Fibroblast of skin of right quadriceps (primary cell): Measurements from ENCODE around the gene SLC26A2.
"Not testable (repeated sequence)": the region's sequence is repeated elsewhere in the genome, so short reads cannot be mapped to it uniquely, and the experiment has no call there.

ENCODE experiments used
- DNase-seq: peaks from one replicate; pipeline ENCODE4 v3.0.0-alpha.2; 2013

The SLC26A2 gene

DNA sequence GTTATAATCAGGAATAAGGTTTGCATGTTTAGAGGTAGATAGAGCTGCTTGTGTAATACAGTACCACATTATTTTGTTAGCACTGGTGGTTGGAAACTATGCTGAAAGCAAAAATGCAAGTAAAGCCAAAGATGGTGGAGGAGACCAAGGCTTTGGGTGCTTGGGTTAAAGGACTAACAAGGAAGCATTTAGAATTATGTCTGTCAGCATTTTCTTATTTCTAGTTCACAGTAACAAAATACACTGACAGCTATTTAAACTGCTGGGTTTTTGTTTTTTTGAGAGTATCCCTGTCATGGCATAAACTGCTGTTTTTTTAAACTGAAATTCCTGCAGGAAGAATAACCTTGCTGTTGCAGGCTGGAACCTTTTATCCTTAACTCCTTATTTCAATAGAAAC lies 46.5 kb downstream of the SLC26A2 start:
- no peak for DNase-seq

DNA sequence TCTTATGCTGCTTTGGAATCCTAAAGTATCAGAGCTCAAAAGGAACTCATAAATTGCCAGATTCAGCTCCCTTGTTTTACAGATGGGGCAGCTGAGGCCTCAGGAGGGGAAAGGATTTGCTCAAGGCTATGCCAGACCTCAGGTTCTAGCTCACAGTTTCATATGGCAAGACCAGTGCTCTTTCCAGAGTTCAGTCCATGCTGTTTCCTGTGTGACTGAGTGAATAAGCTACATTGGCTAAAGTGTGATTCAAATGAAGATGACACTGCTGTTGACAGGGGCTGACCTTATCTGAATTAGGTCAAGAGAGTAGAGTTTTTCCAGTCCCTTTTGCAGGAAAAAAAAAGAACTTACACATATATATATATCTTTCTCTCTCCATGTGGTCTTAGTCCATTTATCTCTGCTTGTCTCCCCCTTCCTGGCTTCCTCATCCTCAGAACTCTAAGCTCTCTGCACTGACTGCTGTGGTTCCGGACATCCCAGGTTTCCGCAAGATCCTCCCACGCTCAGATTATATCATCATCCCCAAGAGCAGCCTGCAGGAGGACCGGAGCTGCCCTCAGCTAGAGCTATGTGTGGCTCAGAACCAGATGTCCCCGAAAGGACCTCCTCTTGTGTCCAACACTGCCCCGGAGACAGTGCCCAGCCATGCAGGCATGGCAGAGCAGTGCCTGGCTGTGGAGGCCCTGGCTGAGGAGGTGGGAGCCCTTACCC lies 49.3 kb downstream of the SLC26A2 start:
- DNase-seq = no peak

DNA sequence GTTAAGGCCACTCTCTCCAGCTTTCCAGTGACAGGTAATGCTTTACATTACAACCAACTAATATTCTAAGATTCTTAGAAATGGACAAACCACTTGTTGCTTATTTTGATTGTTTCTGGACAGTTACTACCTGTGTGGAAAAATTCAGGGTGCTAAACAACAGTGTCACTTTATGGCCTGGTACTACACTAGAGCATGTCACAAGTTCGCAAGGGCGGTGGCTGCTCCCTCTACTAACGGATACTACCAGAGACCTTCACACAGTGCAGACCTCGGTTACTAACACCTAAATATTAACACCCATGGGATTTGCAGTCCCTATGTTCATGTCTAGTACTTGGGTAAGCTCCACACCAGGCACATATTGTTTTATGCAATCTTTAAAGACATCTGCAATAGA lies 53.4 kb downstream of the SLC26A2 start:
- DNase-seq = no peak

DNA sequence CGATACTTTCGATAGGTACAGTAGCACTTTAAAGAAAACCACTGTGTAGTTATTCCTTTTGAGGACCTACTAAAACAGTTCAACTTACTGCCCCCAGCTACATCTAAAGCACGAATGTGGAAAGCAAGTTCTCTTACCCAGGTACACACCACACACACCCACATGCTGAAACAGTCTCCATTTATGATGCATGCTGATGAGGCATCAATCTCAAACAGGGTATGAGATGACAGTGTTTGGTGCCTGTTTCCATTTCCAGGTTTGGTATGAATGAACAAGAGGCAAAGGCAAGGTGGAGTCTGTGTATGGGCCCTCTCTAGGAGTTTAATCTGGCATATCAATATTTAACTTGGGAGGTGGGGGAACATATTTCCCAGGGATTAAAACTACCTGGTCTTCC lies 53.9 kb downstream of the SLC26A2 start:
- DNase-seq = no peak

GRCh38 chr5:150015415-150015814 lies 54.9 kb downstream of the SLC26A2 start:
- no peak for DNase-seq

DNA sequence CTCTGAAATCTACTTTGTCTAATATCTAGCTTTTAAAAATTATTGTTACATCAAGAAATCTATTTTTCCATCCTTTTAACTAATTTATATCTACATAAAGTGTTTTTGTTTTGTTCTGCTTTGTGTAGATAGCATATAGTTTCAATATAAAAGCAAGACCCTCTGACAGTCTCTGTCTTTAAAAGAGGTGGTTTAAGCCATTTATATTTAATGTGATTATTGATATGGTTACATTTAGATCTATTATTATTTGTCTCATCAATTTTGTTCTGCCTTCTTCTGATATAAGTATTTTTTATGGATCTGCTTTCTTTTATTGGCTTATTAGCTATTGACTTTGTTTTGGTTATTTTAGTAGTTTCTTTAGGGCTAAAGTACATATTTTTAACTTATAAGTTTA lies 56.0 kb downstream of the SLC26A2 start:
- DNase-seq = no peak

DNA sequence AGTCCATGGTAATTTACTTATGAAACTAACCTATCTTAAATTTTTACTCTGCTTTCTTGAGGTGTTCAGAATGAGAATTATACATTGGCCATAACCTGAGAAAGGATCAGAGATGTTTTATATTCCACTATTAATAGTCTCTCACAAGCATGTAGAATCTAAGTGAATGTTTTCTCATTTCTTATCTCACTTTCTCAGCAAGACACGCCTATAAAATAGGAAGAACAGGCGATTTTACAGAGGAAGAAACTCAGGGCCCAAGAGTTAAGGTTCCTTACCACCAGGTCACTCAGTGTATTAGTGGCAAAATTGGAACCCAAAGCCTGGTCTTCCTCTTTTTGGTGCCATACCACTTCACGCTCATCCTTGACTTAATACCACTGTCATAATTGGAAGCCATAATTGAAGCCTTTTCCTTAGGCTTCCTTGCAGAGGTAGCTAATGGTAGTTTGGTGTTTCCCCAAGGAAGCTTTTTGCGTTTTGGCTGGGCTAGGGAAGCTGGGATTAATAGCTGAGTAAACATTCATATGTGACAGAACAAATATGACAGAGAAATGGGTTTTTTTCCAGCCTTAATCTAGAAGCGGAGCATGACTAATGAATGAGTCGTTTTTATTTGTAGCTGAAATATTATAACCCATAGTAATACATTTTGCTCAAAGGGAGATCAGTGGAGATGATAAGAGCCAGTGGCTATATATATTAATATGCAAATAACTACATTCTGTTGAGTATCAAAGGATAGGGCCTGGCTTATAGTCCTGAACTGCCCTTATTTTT lies 56.9 kb downstream of the SLC26A2 start:
- peak; percentile 47 for DNase-seq

GRCh38 chr5:150020249-150020648 lies 59.7 kb downstream of the SLC26A2 start:
- no peak for DNase-seq

- DNase-seq = peak; percentile 26
These were observed 61.1 kb downstream of the SLC26A2 start for GRCh38 chr5:150021491-150022157.

DNA sequence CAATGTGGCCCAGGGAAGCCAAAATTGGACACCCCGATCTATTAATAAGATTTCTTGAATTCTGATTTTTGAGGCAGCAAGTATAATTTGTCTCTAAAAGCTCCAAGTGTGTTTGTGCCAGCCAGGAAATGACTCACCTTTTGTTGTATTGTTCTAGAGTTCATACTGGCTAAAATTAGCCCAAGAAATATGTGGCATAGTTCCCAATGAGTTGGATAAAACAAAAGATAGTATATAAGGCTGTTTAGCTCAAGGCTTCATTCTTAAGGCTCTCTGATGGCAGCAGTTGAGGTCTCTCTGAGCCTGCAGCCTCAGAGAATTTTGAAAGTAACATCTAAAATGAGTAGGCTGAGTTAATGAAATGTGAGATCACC lies 61.6 kb downstream of the SLC26A2 start:
- DNase-seq = peak; percentile 85

DNA sequence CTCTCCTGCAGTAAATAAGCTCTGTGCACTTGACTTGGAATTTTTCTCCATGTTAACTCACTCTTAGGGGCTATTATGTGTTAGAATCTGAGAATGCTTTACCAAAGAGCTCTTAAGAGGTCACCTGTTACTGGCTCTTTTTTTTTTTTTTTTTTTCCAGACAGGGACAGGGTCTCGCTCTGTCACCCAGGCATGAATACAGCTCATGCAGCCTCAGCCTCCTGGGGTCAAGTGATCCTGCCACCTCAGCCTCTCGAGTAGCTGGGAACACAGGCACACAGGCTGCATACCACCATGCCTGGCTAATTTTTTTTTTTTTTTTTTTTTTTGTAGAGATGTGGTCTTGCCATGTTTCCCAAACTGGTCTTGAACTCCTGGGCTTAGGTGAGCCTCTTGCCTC lies 62.1 kb downstream of the SLC26A2 start:
- no peak for DNase-seq

- DNase-seq = no peak
These were observed 62.6 kb downstream of the SLC26A2 start for GRCh38 chr5:150023136-150023535.

- no peak for DNase-seq
These were observed 63.9 kb downstream of the SLC26A2 start for GRCh38 chr5:150024346-150024984.

DNA sequence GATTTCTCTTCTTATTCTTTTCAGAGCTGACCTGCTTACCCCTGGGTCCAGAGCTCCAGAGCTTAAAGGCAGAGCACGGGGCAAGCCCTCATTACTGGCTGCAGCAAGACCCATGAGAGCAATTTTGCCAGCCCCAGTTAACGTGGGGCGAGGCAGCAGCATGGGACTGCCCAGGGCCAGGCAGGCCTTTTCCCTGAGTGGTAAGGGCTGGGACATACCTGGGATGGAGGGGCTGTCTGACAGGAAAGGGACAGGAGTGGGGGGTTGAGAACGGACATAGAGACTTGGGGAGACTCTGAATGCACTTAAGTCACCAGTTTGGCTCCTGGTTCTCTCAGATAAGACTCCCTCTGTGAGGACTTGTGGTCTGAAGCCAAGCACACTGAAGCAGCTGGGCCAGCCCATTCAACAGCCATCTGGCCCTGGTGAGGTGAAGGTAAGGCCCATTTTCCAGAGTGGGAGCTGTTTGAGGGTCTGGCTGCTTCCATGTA lies 66.2 kb downstream of the SLC26A2 start:
- DNase-seq = no peak

DNA sequence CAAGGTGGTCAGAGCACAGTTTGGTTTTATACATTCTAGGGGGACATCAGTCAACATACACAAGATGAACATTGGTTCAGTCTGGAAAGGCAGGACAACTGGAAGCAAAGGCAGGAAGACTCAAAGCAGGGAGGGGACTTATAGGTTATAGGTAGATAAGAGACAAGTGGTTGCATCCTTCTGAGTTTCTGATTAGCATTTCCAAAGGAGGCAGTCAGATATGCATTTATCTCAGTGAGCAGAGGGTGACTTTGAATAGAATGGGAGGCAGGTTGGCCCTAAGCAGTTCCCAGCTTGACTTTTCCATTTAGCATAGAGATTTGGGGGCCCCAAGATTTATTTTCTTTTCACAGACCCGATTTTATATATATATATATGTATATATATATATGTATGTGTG lies 67.5 kb downstream of the SLC26A2 start:
- not testable (repeated sequence) for DNase-seq

DNA sequence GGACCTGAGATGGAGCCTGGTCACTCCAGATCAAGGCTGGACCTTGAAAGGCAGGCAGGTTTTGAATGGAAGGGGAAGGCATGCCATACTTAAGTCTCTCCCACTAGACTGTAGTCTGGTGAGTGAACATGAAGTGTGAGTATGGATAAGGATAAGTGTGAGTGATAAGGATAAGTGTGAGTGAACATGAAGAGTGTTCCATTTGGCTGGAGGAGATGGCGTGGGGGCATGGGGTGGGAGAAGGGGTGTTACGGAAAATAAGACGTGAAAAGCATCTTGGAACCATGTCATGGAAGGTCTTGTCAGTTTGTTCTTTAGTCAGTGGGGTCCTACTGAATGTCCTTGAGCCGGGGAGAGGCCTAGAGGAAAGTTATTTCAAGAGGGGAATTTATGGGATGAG lies 72.8 kb downstream of the SLC26A2 start:
- DNase-seq = no peak

- DNase-seq = peak; percentile 88
These were observed 74.1 kb downstream of the SLC26A2 start for GRCh38 chr5:150034662-150035061.

DNA sequence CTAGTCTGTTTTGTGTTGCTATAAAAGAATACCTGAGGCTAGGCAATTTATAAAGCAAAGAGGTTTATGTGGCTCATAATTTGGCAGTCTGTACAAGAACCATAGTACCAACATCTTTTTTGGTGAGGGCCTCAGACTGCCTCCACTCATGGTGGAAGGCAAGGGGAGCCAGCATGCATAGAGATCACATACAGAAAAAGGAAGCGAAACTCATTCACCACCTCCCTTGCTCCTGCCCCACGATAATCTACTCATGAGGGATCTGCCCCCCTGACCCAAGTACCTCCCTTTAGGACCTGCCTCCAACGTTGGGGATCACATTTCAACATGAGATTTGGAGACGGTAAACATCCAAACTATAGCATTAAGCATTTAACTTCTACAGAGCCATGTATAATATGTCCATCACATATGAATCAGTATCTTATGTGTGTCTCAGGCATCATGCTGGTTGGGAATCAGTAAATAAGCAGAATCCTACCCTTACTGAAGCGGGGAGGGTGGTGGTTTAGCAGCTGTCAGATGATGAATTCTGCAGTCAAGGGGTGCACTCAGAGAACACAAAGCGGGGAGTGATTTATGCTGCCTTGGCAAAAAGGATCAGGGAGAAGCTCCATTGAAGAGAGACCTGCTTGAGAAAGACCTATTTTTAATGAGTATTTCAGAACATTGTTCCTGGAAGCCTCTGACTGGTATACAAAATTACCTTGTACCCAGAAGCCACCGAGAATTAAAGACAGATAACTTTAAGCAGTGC lies 74.8 kb downstream of the SLC26A2 start:
- no peak for DNase-seq

DNA sequence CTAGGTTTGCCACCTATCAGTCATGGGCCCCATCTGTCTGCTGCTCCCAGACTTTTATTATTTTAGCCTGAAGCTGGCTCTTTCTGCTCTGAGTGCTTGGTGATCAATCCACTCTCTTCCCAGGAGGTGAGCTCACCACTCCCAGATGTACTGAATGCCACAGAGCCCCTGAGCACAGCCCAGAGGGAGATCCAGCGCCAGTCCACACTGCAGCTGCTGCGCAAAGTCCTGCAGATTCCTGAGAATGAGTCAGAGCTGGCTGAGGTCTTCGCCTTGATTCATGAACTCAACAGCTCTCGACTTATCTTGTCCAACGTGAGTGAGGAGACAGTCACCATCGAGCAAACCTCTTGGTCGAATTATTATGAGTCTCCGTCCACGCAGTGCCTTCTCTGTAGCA lies 76.0 kb downstream of the SLC26A2 start:
- DNase-seq = peak; percentile 97
